Activated naive CD4-positive, alpha-beta T cell (primary cell): Measurements from ENCODE around the gene KIRREL3.

Experiments
- DNase-seq, 4 experiments: peaks; one replicate each; lab custom pipeline; 2025; lab: John Stamatoyannopoulos, UW

Gene KIRREL3

DNA sequence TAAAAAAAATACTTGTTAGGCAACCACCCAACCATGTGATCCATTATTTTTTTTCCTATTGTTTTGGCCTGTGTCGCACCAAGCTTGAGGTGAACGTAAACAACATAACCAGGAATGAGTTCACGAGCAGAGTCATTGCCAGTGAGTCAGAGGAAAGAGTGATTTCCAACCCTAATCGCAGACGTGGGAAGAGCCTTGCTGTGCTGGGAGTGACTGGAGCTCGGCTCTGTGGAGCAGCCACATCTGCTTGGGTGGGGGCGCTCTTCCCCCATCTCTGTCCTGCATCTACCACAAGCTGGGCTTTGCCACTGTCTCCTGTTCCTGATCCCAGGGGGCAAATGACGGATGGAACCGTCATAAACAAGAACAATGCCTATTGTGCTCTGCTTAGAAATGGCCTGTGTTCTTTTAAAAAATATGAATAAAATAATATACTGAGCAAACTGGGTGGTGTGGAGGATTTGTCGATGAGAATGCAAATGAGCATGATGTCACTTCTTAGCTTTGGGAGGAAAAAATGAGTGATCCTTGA lies 210.0 kb downstream of the KIRREL3 start:
- no peak for DNase-seq

DNA sequence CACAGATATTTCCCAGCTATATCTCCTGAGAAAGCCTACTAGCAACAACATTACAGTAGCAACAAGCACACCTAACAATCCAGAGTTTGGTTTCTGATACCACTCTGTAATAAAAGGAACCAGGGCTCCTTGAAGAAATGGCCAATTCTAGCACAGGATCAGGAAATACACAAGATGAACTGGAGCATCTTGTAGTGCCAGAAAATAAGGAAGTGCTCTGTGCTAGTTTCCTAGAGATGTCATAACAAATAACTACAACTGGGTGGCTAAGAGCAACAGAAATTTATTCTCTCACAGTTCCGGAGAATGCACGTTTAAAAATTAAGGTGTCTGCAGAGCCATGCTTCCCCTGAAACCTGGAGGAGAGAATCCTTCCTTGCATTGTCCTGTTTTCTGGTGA lies 217.8 kb downstream of the KIRREL3 start:
- no peak for DNase-seq

- no peak for DNase-seq
Observed at GRCh38 chr11:126781942-126782341, 218.6 kb downstream of the KIRREL3 start.

GRCh38 chr11:126776119-126776518 lies 224.5 kb downstream of the KIRREL3 start:
- no peak for DNase-seq

- DNase-seq: no peak
Observed at GRCh38 chr11:126772267-126772666, 228.3 kb downstream of the KIRREL3 start.

DNA sequence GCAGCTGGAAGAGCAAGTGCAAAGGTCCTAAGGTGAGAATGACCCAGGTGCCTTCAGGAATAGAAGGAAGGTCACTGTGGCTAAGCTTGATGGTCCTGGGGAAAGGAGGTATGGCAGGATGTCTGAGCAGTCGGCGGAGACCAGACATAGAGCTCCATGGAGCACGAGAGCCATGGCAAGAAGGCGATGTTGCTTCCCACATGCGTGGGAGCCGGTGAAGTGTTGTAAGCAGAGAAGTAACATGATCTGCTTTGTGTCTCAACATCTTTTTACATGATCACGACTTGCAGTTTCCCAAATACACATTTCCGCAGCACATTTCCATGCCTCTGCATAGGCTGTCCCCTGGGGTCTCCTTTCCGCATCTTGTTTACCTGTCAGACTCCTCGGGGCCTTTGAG lies 231.9 kb downstream of the KIRREL3 start:
- no peak for DNase-seq

- DNase-seq: no peak
Observed at GRCh38 chr11:126766440-126766839, 234.1 kb downstream of the KIRREL3 start.

DNA sequence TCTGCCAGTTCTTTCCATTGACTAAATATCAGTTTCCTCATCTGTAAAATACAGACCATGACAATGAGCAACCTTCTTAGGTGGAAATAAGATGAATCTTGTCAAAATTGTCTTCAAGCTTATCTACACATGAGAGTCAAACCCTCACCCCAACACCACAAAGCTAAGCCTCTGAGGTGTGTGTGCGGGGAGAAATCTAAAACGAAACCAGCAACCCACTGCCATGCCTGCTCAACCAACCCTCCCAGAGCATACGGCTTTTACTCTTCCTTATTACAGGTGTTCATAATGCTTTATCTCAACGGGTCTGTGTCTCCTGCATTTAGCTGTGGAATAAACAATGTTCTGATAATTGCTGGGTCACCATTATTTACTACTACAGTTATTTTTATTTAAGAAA lies 235.4 kb downstream of the KIRREL3 start:
- DNase-seq: no peak

DNA sequence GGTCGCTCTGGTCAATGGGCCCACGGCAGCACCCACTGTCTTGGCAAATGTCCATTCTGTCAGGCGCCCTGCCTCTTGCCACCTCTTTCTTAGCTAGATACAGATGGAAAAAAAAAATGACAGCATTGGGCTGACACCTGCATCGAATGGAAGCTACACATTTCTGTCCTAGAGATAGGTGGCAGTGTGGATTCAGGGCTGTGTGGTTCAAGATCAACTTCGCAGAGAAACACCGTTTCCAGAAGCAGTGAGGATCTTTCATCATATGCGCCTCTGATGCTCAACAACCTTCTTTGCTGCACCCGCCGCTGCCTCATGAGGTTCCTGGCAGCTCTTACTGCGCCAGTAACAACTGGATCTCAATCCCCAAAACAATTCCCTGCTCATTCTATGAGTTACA lies 236.3 kb downstream of the KIRREL3 start:
- DNase-seq: no peak

- no peak for DNase-seq
Observed at GRCh38 chr11:126756855-126757254, 243.7 kb downstream of the KIRREL3 start.

DNA sequence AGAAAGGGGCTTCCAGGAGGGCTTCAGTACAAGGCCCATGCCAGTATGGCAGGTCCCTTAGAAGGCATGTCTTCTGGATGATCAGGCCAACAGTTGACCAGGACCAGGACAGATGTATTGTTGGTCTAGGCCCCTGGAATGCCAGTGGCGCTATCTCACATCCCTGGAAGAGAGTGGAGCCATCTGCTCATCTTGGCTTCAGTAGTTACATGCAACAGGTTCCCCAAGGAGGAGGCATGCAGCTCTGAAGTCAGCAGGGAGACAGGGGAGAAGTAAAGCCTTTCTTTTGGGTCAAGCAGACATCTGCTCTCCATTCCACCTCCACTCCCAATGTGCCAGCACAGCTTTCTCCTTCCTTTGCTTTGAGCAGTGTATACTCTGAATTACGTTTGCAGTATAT lies 244.1 kb downstream of the KIRREL3 start:
- no peak for DNase-seq

GRCh38 chr11:126755526-126755925 lies 245.0 kb downstream of the KIRREL3 start:
- DNase-seq: no peak

GRCh38 chr11:126754591-126755426 lies 245.8 kb downstream of the KIRREL3 start:
- no peak for DNase-seq

DNA sequence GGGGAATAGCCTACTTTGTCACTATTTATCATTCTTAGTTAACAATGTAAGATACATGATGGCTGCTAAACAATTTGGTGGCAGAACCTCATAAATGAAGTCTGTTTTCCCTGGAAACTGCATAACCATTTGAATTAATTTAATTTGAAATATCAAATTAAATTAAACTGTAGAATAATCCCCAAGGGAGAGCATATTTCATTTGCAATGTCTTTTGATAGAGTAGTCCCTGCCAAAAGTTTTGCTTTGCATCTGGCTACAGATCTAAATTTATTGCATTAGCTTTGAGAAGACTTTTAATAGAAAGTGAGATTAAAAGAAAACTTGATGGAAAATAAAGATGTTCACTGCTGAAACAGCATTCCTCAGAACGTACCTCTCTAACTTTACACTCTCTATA lies 246.6 kb downstream of the KIRREL3 start:
- no peak for DNase-seq

- DNase-seq: no peak
Observed at GRCh38 chr11:126751242-126751641, 249.3 kb downstream of the KIRREL3 start.

DNA sequence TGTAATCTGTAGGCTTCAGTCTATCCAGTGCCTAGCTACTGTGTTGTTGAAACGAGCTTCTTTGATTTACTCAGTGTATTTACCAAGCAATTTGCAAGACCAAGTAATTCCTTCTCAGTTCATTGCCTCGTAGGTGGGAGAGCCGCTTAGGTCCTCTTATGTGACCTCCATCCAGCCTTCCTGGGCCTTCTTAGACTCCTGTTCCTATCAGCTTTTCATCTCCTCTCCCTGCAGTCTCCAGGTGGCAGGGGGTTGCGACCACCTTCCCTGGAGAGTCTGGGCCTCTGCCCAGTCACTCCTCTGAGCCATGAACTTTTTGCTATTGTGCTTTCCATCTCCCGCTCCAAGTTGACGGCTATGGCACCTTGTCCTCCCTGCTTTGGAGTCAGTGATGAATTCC lies 251.8 kb downstream of the KIRREL3 start:
- DNase-seq: no peak

DNA sequence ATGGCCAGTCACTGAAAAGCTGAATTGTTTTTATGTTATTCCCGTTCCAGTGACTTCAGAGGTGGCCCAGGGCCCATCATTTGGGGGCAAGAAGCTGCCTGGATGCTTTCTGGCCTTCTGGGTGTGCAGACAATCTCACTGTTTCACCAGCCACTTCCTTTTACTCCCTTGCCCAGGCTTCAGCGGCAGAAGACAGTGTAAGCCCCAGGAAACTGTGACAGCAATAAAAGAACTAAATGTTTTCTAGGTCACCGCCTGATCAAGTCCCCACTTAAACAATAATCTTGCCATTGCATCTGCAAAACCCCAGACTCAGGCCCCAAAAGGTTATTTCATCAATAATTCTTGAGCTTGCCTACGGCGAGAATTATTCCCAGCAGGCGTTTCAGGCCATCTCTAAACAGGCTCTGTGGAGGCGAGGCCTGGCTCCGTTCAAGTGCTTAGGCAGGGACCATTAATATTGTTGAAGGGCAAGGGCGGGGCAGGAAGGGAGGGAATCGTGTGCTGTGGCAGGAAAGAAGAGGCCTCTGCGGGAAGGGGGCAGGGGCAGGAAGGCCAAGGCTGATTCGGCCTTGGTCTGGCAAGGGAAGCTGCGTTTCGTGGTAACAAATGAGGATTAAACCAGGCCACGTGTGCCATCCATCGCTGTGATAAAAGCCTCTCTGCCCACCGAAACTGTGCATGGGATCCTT lies 252.3 kb downstream of the KIRREL3 start:
- no peak for DNase-seq

- no peak for DNase-seq
Observed at GRCh38 chr11:126747315-126747714, 253.3 kb downstream of the KIRREL3 start.

GRCh38 chr11:126746443-126746842 lies 254.1 kb downstream of the KIRREL3 start:
- DNase-seq: no peak

- no peak for DNase-seq
Observed at GRCh38 chr11:126744699-126745098, 255.9 kb downstream of the KIRREL3 start.

DNA sequence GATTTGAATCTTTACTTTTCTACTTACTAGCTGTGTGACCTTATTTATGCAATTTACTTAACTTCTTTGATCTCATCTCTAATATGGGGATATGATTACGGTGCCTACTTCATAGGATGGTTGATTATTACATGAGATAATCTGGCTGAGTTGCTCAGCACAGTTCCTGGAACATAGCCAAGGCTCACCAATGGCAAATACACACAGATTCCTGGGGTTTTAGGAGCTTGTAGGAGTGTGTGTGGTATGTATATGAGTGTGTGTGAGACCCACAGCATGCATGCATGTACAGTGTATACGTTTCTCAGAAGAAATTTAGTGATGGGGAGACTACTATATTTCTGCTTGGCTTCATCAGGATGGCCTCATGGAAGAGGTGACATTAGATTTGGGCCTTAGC lies 256.9 kb downstream of the KIRREL3 start:
- DNase-seq: no peak

- DNase-seq: no peak
Observed at GRCh38 chr11:126742582-126742981, 258.0 kb downstream of the KIRREL3 start.

- no peak for DNase-seq
Observed at GRCh38 chr11:126740846-126741245, 259.7 kb downstream of the KIRREL3 start.
